T-helper 2 cell treated with Interferon-gamma antibody and Interleukin-4, amounts not matched to agents 5 μg/mL and 100 μg/mL, for 36 hours (primary cell): ENCODE measurements around the gene AMD1.

ENCODE experiments used
- DNase-seq: peaks from one replicate; pipeline ENCODE4 v3.0.0; 2021; ENCODE audit warnings: low spot score
- H3K27ac Mint-ChIP-seq: one replicate; pipeline ENCODE4 v1.8.0; 2021; ENCODE audit warnings: mild to moderate bottlenecking, mixed read lengths
- H3K27me3 Mint-ChIP-seq: one replicate; pipeline ENCODE4 v1.8.0; 2021; ENCODE audit warnings: low read depth, mixed read lengths
- H3K36me3 Mint-ChIP-seq: one replicate; pipeline ENCODE4 v1.8.0; 2021; ENCODE audit warnings: low read depth, mixed read lengths
- H3K4me1 Mint-ChIP-seq: one replicate; pipeline ENCODE4 v1.8.0; 2021; ENCODE audit warnings: low read depth, mixed read lengths
- H3K4me3 Mint-ChIP-seq: one replicate; pipeline ENCODE4 v1.8.0; 2022; ENCODE audit warnings: mild to moderate bottlenecking, moderate library complexity, mixed read lengths
- H3K9me3 Mint-ChIP-seq: one replicate; pipeline ENCODE4 v1.8.0; 2021; ENCODE audit warnings: mixed read lengths

The AMD1 gene

GRCh38 chr6:110859335-110859792 lies 15.2 kb upstream of the AMD1 start:
- no peak for DNase-seq
- H3K4me3 Mint-ChIP-seq: peak overlapping the region; percentile 22
- H3K4me1 Mint-ChIP-seq: peaks cover 4% of the 10 kb centered on the region
- no peaks in the 10 kb centered on the region for H3K9me3 Mint-ChIP-seq
- peaks cover 3% of the 10 kb centered on the region for H3K36me3 Mint-ChIP-seq
- peak overlapping the region; percentile 60 for H3K27ac Mint-ChIP-seq
- no peaks in the 10 kb centered on the region for H3K27me3 Mint-ChIP-seq

DNA sequence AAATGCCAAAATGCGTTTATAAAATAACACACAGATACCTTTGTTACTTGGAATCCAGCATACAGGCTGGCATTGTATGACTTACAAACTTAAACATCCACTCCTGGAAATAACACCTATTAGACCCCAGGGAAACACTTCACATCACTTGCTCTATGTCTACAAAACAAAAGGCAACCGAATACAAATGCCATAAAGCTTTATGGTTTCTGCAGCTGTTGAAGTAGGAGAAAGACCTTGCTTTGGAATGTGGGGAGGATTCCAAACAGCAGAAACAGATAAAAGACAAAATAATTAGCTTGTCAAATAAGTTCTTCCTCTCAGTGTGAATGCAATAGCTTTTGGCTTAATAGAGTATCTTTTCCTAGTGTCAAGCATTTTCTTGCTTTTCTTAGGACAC lies 9.8 kb upstream of the AMD1 start:
- Mint-ChIP-seq H3K4me1 (peaks cover 10% of the 10 kb centered on the region), H3K36me3 (no peaks in the 10 kb centered on the region), H3K27ac (no peak overlapping the region), H3K4me3 (no peak overlapping the region), H3K9me3 (no peaks in the 10 kb centered on the region), H3K27me3 (no peaks in the 10 kb centered on the region)
- DNase-seq: no peak

DNA sequence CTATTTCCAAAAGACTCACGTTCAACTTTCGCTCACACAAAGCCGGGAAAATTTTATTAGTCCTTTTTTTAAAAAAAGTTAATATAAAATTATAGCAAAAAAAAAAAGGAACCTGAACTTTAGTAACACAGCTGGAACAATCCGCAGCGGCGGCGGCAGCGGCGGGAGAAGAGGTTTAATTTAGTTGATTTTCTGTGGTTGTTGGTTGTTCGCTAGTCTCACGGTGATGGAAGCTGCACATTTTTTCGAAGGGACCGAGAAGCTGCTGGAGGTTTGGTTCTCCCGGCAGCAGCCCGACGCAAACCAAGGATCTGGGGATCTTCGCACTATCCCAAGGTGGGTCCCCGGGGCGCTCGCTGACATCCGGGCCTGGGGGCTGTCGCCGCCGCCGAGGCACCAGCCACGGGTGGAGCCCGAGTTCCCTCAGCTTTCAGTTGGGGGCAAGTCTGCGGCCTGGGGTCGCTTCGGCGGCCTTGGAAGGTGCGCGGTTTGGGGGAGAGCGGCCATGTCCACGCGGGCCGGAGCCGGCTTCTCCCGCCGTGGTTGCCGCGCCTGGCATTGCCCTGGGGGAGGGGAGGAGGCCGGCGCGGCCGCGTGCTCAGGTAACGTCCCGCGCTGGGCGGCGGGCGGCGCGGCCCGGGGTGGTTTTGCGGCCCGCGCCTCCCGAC lies 429 bp downstream of the AMD1 start:
- H3K9me3 Mint-ChIP-seq: no peaks in the 10 kb centered on the region
- peaks cover 33% of the 10 kb centered on the region for H3K4me1 Mint-ChIP-seq
- H3K27ac Mint-ChIP-seq: peak overlapping the region; percentile 99
- peaks cover 2% of the 10 kb centered on the region for H3K27me3 Mint-ChIP-seq
- DNase-seq: peak; percentile 59
- H3K36me3 Mint-ChIP-seq: peaks cover 22% of the 10 kb centered on the region
- H3K4me3 Mint-ChIP-seq: peak overlapping the region; percentile 97

GRCh38 chr6:110875548-110876169 lies 1.1 kb downstream of the AMD1 start:
- Mint-ChIP-seq H3K4me3 (peak overlapping the region; percentile 90), H3K4me1 (peaks cover 39% of the 10 kb centered on the region), H3K9me3 (no peaks in the 10 kb centered on the region), H3K27ac (peak overlapping the region; percentile 91), H3K27me3 (peaks cover 2% of the 10 kb centered on the region), H3K36me3 (peaks cover 27% of the 10 kb centered on the region)
- peak; percentile 48 for DNase-seq

DNA sequence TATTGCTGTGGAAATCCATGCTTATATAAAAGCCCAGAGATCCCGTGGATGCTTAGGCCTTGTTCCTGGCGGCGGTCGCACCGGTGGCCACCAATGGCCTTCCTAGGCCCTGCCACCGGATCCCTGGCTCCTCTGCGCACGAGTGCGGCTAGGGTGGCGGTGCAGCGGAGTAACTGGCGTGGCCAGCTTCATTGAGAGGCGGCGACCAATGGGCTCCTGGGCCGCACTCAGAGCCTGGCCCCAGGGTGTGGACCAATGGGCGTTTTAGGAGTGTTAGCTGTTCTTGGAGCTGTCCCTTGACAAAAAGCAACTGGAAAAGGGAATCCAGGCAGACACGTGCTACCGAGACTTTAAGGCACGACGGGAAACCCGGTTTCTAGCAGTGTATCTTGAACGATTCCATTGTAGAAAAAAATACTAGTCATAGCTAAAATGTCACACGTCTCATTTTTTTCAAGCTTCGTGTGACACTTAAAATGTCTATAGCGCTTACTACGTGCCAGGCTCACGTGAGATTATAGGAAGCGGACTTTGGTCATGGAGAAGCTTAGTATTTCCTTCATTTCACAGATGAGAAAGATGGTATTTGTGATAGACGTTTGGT lies 1.7 kb downstream of the AMD1 start:
- Mint-ChIP-seq H3K27ac (peak overlapping the region; percentile 91), H3K27me3 (peaks cover 2% of the 10 kb centered on the region), H3K36me3 (peaks cover 29% of the 10 kb centered on the region), H3K4me1 (peaks cover 45% of the 10 kb centered on the region), H3K9me3 (no peaks in the 10 kb centered on the region), H3K4me3 (peak overlapping the region; percentile 90)
- peak; percentile 78 for DNase-seq

DNA sequence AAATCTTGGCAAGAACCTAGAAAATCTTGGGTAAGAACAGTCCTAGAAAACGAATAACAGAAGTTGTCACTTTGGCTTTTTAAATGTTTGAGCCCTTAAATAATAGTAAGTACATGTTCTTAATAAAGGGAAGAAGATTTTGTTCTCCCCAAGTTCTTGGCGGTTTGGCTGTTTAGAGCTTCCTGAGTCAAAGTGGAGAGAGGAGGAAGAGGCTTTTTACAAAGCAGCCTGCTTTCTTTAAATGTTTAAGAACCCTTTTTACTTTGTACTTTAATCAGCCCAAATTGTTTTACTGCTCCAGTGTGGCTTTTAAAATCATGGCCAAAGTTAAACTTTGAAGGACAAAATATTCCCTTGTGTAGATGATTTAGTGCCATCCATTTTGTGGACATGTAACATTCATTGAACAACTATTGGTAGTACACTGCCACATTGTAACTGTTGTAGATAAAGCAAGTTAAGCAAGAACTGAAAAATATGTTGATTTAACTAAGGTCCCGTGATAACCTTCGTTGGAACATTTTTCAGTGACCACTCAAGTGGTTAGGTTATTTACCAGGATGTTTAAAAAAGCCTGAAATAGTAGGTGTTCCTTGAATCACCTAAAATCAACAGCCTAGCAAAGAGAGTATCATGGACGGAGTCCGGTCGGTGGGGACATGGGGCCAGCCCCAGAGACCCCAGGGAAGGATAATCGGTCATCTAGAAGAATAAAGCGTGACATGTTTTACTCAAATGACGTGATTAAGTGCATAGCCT lies 2.4 kb downstream of the AMD1 start:
- no peaks in the 10 kb centered on the region for H3K9me3 Mint-ChIP-seq
- peak overlapping the region; percentile 91 for H3K27ac Mint-ChIP-seq
- peaks cover 29% of the 10 kb centered on the region for H3K36me3 Mint-ChIP-seq
- peak overlapping the region; percentile 90 for H3K4me3 Mint-ChIP-seq
- no peak for DNase-seq
- H3K27me3 Mint-ChIP-seq: peaks cover 2% of the 10 kb centered on the region
- H3K4me1 Mint-ChIP-seq: peaks cover 52% of the 10 kb centered on the region

GRCh38 chr6:110877569-110877968 lies 3.0 kb downstream of the AMD1 start:
- no peak for DNase-seq
- Mint-ChIP-seq H3K36me3 (peaks cover 29% of the 10 kb centered on the region), H3K27me3 (peaks cover 2% of the 10 kb centered on the region), H3K27ac (peak overlapping the region; percentile 91), H3K9me3 (no peaks in the 10 kb centered on the region), H3K4me3 (peak overlapping the region; percentile 90), H3K4me1 (peaks cover 58% of the 10 kb centered on the region)

- Mint-ChIP-seq H3K9me3 (no peaks in the 10 kb centered on the region), H3K4me3 (peak overlapping the region; percentile 90), H3K36me3 (peaks cover 35% of the 10 kb centered on the region), H3K4me1 (peaks cover 62% of the 10 kb centered on the region), H3K27ac (peak overlapping the region; percentile 69), H3K27me3 (peaks cover 2% of the 10 kb centered on the region)
- DNase-seq: peak; percentile 27
Observed at GRCh38 chr6:110878751-110879522, 4.4 kb downstream of the AMD1 start.

GRCh38 chr6:110880651-110881050 lies 6.1 kb downstream of the AMD1 start:
- no peak for DNase-seq
- peak overlapping the region; percentile 52 for H3K27ac Mint-ChIP-seq
- peaks cover 45% of the 10 kb centered on the region for H3K36me3 Mint-ChIP-seq
- peak overlapping the region; percentile 90 for H3K4me3 Mint-ChIP-seq
- H3K27me3 Mint-ChIP-seq: no peaks in the 10 kb centered on the region
- no peaks in the 10 kb centered on the region for H3K9me3 Mint-ChIP-seq
- peaks cover 76% of the 10 kb centered on the region for H3K4me1 Mint-ChIP-seq

DNA sequence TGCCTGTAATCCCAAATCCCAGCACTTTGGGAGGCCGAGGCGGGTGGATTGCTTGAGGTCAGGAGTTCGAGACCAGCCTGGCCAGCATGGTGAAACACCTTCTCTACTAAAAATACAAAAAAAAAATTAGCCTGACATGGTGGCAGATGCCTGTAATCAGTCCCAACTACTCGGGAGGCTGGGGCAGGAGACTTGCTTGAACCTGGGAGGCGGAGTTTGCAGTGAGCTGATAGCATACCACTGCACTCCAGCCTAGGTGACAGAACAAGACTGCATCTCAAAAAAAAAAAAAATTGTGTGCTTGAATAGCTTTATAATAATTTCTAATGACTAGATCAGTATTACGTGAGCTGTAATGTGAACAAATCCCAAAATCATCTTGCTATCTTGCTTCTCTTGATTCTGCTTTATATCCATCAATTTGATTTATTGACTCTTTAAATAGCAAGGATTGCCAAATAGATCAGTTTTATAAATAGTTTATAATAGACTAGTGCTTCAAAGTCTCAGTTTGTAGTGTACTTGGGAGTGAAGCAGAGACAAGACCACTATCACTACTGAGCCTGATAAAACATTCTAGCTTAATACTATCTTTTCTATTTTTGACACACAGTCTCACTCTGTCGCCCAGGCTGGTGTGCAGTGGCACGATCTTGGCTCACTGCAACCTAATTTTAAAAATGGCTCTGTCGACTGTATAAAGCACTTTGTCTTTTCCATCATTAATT lies 7.1 kb downstream of the AMD1 start:
- DNase-seq: no peak
- Mint-ChIP-seq H3K27me3 (no peaks in the 10 kb centered on the region), H3K9me3 (no peaks in the 10 kb centered on the region), H3K4me1 (peaks cover 76% of the 10 kb centered on the region), H3K36me3 (peaks cover 39% of the 10 kb centered on the region), H3K27ac (no peak overlapping the region), H3K4me3 (peak overlapping the region; percentile 43)

GRCh38 chr6:110882274-110882619 lies 7.7 kb downstream of the AMD1 start:
- H3K36me3 Mint-ChIP-seq: peaks cover 36% of the 10 kb centered on the region
- no peak for DNase-seq

DNA sequence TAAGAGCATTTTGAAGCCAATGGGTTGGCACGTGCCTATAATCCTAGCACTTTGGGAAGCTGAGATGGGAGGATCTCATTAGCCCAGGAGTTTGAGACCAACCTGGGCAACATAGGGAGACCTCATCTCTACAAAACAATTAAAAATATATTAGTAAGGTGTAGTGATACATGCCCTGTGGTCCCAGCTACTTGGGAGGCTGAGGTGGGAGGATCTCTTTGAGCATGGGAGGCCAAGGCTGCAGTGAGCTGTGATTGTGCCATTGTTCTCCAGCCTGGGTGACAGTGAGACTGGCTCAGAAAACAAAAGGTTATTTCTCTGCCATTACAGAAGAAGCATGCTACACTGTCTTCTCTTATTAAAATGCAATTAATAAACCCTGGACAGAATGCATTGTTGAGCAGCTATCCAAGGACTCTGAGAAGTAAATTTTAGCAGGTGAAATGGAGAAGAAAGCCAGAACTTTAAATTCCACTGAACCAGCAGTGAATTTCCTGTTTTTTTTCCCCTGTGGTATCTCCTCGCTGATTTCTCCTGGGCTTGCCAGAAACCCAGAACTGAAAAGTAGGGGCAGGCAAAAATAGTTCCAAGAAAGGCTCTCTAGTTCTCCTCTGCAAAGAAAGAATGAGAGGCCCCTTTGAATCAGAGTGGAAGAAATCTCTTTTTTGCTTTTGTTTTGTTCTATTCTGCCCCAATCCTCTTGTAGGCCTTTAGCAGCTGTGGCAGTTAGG lies 8.4 kb downstream of the AMD1 start:
- peaks cover 68% of the 10 kb centered on the region for H3K4me1 Mint-ChIP-seq
- H3K27ac Mint-ChIP-seq: peak overlapping the region; percentile 47
- no peaks in the 10 kb centered on the region for H3K27me3 Mint-ChIP-seq
- H3K36me3 Mint-ChIP-seq: peaks cover 35% of the 10 kb centered on the region
- DNase-seq: no peak
- H3K9me3 Mint-ChIP-seq: no peaks in the 10 kb centered on the region
- H3K4me3 Mint-ChIP-seq: peak overlapping the region; percentile 15

More at GRCh38 chr6:110882274-110882619, 7.7 kb downstream of the AMD1 start:
- no peaks in the 10 kb centered on the region for H3K9me3 Mint-ChIP-seq
- peaks cover 71% of the 10 kb centered on the region for H3K4me1 Mint-ChIP-seq
- peak overlapping the region; percentile 43 for H3K4me3 Mint-ChIP-seq
- no peaks in the 10 kb centered on the region for H3K27me3 Mint-ChIP-seq
- H3K27ac Mint-ChIP-seq: peak overlapping the region; percentile 47
